GM18511 (cell line): Measurements from ENCODE around the gene DISC1.

Experiments
- ATAC-seq: cut with Tn5 transposase; IDR thresholded peaks from one replicate; pipeline ENCODE4 v1.9.1; 2021; ENCODE audit warnings: mild to moderate bottlenecking, moderate library complexity; ENCODE audit not compliant: unreplicated experiment

DISC1 gene

GRCh38 chr1:231842441-231842840 is 215.9 kb downstream of the DISC1 start:
- ATAC-seq = no peak

- peak; percentile 59 for ATAC-seq
These were observed 218.5 kb downstream of the DISC1 start for GRCh38 chr1:231844986-231845502.

DNA sequence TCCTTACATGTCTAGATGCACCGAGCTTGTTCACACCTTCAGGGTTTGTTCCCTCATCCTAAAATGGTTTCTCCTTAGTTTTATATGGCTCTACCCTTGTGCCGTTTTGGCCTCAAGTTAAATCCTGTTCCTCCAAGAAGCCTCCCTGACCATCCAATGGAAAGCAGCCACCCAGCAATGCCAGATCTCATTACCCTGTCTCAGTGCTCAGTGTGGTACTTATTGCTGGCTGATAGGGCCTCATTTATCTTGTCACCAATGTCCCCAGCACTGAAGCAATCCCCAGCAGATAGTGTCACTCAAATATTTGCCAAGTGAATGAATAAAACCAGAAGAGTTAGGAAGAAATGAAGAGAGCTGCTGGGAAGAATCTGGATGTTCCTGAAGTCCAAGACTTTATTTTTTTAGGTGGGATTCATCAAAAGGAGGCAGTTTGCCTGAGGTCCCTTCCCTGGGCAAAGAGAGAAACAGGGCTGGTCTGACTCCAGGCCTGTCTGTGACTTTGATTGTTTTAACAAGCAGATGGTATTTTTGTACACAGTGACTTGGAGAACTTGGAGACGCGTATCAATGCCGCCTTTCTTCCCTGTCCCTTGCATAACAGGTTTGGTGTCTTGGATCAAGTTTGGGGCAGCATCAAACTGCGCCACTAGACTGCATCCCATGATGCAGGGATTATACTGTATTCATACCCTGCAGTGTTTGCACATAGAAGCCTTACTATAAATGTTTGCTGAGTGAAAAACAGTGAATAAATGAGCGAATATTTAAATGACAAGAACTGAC is 221.2 kb downstream of the DISC1 start:
- no peak for ATAC-seq

- ATAC-seq = no peak
These were observed 223.4 kb downstream of the DISC1 start for GRCh38 chr1:231849981-231850380.

GRCh38 chr1:231850786-231851185 is 224.2 kb downstream of the DISC1 start:
- ATAC-seq = no peak

GRCh38 chr1:231853588-231854207 is 227.1 kb downstream of the DISC1 start:
- ATAC-seq = no peak

- ATAC-seq = no peak
These were observed 228.8 kb downstream of the DISC1 start for GRCh38 chr1:231855361-231855760.

DNA sequence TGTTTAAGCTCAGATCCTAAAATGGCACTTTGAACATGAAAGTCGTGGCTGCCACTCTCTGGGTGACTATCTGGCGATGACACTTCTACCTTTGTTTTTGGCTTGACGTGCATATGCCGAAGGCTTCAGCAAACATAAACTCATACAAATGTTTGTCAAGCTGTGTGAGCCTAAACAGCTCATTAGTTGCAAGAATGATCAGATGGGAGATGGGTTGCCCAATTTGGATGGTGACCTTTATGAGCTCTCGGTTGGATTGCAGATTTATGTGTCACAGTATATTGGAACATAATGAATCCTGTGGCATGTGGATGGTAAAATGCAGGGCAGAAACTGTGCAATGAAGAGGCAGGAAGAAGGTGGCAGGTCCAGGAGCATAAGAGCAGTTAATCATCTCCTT is 229.3 kb downstream of the DISC1 start:
- no peak for ATAC-seq

GRCh38 chr1:231856426-231856825 is 229.8 kb downstream of the DISC1 start:
- ATAC-seq = no peak

DNA sequence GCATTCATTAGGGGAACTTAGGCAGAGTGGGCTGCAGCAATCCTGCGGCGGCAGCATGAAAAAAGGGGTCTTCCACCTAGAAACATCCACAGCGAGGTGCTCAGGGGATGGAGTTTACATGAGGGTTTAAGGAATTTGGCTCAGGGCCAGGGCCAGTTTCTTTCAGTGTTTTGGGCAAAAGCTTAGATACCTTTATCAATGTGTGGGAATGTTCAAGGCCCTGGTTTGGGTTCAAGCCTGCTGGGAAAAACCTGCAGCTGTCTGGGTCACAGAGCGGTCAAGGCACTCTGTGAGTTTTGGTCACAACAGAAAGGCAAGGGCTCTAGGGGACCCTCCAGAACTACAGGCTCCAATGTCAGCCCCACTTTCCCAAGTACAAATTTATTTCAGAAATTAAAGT is 230.3 kb downstream of the DISC1 start:
- ATAC-seq = no peak

GRCh38 chr1:231857609-231858135 is 231.1 kb downstream of the DISC1 start:
- no peak for ATAC-seq

DNA sequence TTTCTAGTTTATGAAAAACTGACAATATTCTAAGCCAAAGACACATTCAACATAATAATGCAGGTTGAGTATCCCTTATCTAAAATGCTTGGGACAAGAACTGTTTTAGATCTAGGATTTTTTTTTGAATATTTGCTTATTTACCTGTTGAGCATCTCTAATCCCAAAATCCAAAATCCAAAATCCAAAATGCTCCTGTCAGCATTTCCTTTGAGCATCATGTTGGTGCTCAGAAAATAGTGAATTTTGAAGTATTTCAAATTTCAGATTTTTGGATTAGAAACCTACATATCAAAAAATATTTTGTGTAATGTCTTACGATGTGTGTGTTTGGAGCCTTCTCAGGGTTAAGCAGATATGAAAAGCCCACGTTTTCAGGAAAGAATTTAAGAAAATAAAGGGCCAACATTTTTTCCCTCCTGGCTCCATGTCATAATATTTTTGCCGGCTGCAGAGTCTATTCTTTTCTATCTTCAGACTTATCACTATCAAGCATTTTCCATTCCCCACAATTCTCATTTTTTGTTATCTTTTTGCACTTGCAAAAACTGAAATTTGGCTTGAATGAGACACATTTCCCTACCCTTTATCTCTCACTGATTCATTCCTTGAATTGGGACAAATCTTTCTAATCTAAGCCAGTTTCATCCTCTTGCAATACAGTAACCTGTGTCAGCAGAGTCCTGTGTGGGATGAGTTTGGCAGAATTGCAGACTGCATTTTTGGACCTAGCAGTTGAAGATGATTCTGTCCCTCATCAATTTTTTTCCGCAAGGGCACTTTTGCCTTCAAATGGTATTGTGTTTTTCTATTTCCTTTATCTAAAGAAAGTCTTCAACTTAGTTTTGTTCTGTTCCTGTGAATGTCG is 233.9 kb downstream of the DISC1 start:
- no peak for ATAC-seq

GRCh38 chr1:231861541-231862481 is 235.2 kb downstream of the DISC1 start:
- ATAC-seq = no peak

GRCh38 chr1:231862611-231863010 is 236.0 kb downstream of the DISC1 start:
- no peak for ATAC-seq

DNA sequence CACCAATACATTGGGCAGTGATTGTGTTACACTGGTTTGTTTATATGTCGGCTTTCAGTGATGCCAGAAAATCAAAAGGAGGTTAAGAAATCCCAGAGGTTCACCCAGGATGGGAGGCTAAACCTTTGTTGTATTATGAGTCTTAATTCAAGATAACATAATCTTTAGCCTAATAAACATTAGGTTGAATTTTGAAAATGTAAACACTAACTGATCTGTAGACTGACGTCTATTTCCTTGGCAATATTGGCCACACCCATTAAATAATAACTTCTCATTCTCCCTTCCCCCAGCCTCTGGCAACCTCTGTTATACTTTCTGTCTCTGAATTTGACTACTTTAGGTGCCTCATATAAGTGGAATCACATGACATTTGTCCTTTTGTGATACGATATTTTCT is 238.7 kb downstream of the DISC1 start:
- no peak for ATAC-seq

DNA sequence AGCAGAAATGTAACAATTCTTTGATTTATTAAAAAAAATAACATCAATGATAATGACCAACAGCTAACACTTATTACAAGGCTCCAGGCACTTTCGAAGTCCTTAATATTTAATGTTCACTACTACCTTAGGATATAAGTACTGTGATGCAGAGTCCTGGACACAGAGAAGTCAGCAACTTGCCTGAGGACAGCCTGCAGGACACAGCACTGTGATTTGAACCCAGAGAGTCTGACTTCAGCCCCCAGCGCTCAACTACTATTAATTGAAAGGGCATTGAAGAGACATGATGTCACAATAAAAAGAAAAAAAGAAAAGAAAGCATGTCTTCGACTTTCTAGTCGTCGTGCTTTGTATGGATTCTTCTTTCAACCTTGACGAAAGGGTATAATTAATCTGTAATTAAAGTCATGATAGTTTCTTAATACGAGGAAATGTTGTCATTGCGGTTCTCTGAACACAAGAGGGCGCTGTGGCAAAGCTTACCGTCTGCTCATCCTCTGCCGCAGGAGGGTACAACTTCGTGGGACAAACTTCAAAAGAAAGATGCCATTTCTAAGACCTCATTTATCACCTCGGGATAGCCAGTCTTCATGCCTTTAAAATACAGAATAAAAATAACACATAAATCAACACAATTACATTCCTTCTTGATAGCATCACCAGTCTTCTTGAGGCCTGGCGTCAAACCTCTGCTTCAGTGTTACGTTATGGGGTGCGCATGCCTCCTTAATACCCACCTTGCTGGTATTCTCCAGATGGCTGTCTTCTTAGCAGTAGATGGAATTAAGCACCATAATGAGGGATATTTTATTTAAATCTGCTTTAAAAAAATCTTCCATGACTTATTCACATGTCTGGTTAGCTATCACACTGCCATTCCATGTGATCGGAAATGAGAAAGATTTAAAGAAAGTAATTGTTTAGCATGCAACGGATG is 240.1 kb downstream of the DISC1 start:
- no peak for ATAC-seq

GRCh38 chr1:231867607-231868006 is 241.0 kb downstream of the DISC1 start:
- ATAC-seq = no peak

GRCh38 chr1:231869364-231869763 is 242.8 kb downstream of the DISC1 start:
- peak; percentile 67 for ATAC-seq

- ATAC-seq = no peak
These were observed 244.9 kb downstream of the DISC1 start for GRCh38 chr1:231871471-231871870.
